HepG2 (cell line): ENCODE data around the gene PRSS48. TPM values are rescaled to one million over a fixed set of nuclear protein-coding genes. Genes with fewer than 3 reads are reported as not detected.

Experiments used
- CCDC6 ChIP-seq: sonication (generic); formaldehyde crosslinking; IDR thresholded peaks from 2 replicates; pipeline ENCODE4 v1.8.1; 2022; ENCODE audit warnings: mild to moderate bottlenecking, missing genetic modification reagents, moderate library complexity
- MEIS1 ChIP-seq: sonication (generic); formaldehyde crosslinking; IDR thresholded peaks from 2 replicates; pipeline ENCODE4 v1.9.0; 2021; ENCODE audit warnings: mild to moderate bottlenecking, missing genetic modification reagents, moderate library complexity, borderline replicate concordance
- NPAS2 ChIP-seq: sonication (generic); formaldehyde crosslinking; IDR thresholded peaks from 2 replicates; pipeline ENCODE4 v1.8.0; 2022; ENCODE audit warnings: mild to moderate bottlenecking, missing genetic modification reagents, borderline replicate concordance
- PRPF4 ChIP-seq: fragments of 200-400 bp; formaldehyde crosslinking; IDR thresholded peaks from 2 replicates; pipeline ENCODE4 v1.6.1; 2016; ENCODE audit warnings: low read length, low read depth; ENCODE audit not compliant: poor library complexity, severe bottlenecking
- SAFB2 ChIP-seq: sonication (generic); formaldehyde crosslinking; IDR thresholded peaks from 2 replicates; pipeline ENCODE4 v1.5.1; 2020; ENCODE audit warnings: missing genetic modification reagents, low read depth, mild to moderate bottlenecking, borderline replicate concordance
- SRSF9 ChIP-seq: fragments of 200-400 bp; formaldehyde crosslinking; IDR thresholded peaks from 2 replicates; pipeline ENCODE4 v1.6.1; 2018; ENCODE audit warnings: borderline replicate concordance, mild to moderate bottlenecking, low read depth, low read length; ENCODE audit not compliant: insufficient read depth, poor library complexity, severe bottlenecking
- ZNF296 ChIP-seq: sonication (generic); formaldehyde crosslinking; conservative IDR thresholded peaks from 2 replicates; pipeline ENCODE4 v1.5.0; 2020; ENCODE audit warnings: mild to moderate bottlenecking, missing genetic modification reagents
- ZNF530 ChIP-seq: sonication (generic); formaldehyde crosslinking; IDR thresholded peaks from 2 replicates; pipeline ENCODE4 v1.5.0; 2020; ENCODE audit warnings: low read depth, mild to moderate bottlenecking, missing genetic modification reagents
- polyA plus RNA-seq, 8 experiments: library from polyadenylated mRNA; depleted of rRNA in 3 of 8; stranded (reverse) in 7 of 8; unstranded in 1 of 8; fragments of >200 nt; fragmentation: Illumina TruSeq in 4 of 8; extraction: Trizol in 4 of 8; gene quantifications; 2 replicates each; pipeline versions ENCODE4 v1.2.1 to v1.2.3, GENCODE V29; 2011 to 2016; ENCODE audit warnings: low read depth in 4 of 8, missing spikeins in 1 of 8, mixed read lengths in 1 of 8; ENCODE audit not compliant: insufficient read depth in 1 of 8
- total RNA-seq, 5 experiments: library from RNA; depleted of rRNA; stranded (reverse); fragments of >200 nt; fragmentation: Illumina TruSeq; extraction: Trizol; gene quantifications; 2 replicates each; pipeline ENCODE4 v1.2.3, GENCODE V29; 2016; ENCODE audit warnings: low read depth in 1 of 5
- TF ChIP-seq, protein P1 (sequence below), 2 experiments: fragments of 450-650 bp in 1 of 2; sonication (generic) in 1 of 2; formaldehyde crosslinking in 1 of 2; IDR thresholded peaks; 2 replicates each; pipeline versions ENCODE4 v1.6.1 to v1.8.0; 2016 to 2022; ENCODE audit warnings: antibody characterized with exemption in 1 of 2, mild to moderate bottlenecking in 1 of 2, missing genetic modification reagents in 1 of 2
- TF ChIP-seq, protein P2 (sequence below): sonication (generic); formaldehyde crosslinking; IDR thresholded peaks from 2 replicates; pipeline ENCODE4 v1.8.1; 2022; ENCODE audit warnings: mild to moderate bottlenecking, missing genetic modification reagents
- TF ChIP-seq, protein P3 (sequence below): IDR thresholded peaks from 2 replicates; pipeline ENCODE4 v1.6.1; 2016; ENCODE audit warnings: low read depth, borderline replicate concordance
- TF ChIP-seq, protein P4 (sequence below): sonication (generic); formaldehyde crosslinking; IDR thresholded peaks from 2 replicates; pipeline ENCODE4 v1.4.0; 2020; ENCODE audit warnings: missing genetic modification reagents, mild to moderate bottlenecking, borderline replicate concordance
- TF ChIP-seq, protein P5 (sequence below): sonication (generic); formaldehyde crosslinking; conservative IDR thresholded peaks from 2 replicates; pipeline ENCODE4 v1.8.0; 2022; ENCODE audit warnings: low read depth, missing genetic modification reagents
- TF ChIP-seq, protein P6 (sequence below): sonication (generic); formaldehyde crosslinking; IDR thresholded peaks from 2 replicates; pipeline ENCODE4 v1.4.0; 2020; ENCODE audit warnings: mild to moderate bottlenecking, low read depth, missing genetic modification reagents

Gene PRSS48
- total and polyA plus RNA-seq, 2 of the 13 experiments (the other 11 are each of a cell fraction or from before 2014, with no cell fraction given), result not detected

DNA sequence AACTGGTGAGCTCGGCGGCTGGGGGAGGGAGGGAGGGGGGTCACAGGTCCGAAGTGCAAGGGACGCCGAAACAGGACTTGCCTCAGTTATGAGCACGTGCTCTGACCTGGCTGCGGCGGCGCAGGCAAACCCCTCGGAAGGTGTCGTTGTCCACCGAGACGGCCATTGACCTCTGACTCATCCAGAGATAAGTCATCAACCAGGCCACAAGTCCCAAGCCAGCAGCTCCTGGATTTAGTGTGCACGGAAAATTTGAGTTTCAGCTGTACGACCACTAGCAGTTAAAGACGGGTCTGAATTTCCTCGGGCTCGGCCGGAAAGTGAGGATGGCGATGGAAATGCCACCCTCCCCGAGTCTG lies 47.8 kb downstream of the PRSS48 start (continued):
- TF ChIP-seq, protein P1, sequence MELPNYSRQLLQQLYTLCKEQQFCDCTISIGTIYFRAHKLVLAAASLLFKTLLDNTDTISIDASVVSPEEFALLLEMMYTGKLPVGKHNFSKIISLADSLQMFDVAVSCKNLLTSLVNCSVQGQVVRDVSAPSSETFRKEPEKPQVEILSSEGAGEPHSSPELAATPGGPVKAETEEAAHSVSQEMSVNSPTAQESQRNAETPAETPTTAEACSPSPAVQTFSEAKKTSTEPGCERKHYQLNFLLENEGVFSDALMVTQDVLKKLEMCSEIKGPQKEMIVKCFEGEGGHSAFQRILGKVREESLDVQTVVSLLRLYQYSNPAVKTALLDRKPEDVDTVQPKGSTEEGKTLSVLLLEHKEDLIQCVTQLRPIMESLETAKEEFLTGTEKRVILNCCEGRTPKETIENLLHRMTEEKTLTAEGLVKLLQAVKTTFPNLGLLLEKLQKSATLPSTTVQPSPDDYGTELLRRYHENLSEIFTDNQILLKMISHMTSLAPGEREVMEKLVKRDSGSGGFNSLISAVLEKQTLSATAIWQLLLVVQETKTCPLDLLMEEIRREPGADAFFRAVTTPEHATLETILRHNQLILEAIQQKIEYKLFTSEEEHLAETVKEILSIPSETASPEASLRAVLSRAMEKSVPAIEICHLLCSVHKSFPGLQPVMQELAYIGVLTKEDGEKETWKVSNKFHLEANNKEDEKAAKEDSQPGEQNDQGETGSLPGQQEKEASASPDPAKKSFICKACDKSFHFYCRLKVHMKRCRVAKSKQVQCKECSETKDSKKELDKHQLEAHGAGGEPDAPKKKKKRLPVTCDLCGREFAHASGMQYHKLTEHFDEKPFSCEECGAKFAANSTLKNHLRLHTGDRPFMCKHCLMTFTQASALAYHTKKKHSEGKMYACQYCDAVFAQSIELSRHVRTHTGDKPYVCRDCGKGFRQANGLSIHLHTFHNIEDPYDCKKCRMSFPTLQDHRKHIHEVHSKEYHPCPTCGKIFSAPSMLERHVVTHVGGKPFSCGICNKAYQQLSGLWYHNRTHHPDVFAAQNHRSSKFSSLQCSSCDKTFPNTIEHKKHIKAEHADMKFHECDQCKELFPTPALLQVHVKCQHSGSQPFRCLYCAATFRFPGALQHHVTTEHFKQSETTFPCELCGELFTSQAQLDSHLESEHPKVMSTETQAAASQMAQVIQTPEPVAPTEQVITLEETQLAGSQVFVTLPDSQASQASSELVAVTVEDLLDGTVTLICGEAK (IDR thresholded peaks at IDR 0.05), result no peak
- TF ChIP-seq, protein P1 (CRISPR knock-in tag; IDR thresholded peaks at IDR 0.05), result peak; percentile 70; the same call in 1 of the 2 replicates
- TF ChIP-seq CCDC6 (CRISPR knock-in tag), result peak; percentile 93; the same call in 1 of the 2 replicates
- no peak for TF ChIP-seq ZNF530 (CRISPR knock-in tag)
- TF ChIP-seq, protein P2, sequence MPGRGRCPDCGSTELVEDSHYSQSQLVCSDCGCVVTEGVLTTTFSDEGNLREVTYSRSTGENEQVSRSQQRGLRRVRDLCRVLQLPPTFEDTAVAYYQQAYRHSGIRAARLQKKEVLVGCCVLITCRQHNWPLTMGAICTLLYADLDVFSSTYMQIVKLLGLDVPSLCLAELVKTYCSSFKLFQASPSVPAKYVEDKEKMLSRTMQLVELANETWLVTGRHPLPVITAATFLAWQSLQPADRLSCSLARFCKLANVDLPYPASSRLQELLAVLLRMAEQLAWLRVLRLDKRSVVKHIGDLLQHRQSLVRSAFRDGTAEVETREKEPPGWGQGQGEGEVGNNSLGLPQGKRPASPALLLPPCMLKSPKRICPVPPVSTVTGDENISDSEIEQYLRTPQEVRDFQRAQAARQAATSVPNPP (CRISPR knock-in tag), result no peak
- TF ChIP-seq, protein P3, sequence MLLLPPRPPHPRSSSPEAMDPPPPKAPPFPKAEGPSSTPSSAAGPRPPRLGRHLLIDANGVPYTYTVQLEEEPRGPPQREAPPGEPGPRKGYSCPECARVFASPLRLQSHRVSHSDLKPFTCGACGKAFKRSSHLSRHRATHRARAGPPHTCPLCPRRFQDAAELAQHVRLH (CRISPR knock-in tag), result no peak; the same call in 1 of the 2 replicates
- TF ChIP-seq SAFB2 (CRISPR knock-in tag), result peak; percentile 64
- TF ChIP-seq NPAS2 (CRISPR knock-in tag), result no peak
- TF ChIP-seq, protein P4, sequence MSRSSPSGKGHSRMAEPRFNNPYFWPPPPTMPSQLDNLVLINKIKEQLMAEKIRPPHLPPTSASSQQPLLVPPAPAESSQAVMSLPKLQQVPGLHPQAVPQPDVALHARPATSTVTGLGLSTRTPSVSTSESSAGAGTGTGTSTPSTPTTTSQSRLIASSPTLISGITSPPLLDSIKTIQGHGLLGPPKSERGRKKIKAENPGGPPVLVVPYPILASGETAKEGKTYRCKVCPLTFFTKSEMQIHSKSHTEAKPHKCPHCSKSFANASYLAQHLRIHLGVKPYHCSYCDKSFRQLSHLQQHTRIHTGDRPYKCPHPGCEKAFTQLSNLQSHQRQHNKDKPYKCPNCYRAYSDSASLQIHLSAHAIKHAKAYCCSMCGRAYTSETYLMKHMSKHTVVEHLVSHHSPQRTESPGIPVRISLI (CRISPR knock-in tag), result peak; percentile 48; the same call in 1 of the 2 replicates
- TF ChIP-seq PRPF4, result no peak
- TF ChIP-seq, protein P5, sequence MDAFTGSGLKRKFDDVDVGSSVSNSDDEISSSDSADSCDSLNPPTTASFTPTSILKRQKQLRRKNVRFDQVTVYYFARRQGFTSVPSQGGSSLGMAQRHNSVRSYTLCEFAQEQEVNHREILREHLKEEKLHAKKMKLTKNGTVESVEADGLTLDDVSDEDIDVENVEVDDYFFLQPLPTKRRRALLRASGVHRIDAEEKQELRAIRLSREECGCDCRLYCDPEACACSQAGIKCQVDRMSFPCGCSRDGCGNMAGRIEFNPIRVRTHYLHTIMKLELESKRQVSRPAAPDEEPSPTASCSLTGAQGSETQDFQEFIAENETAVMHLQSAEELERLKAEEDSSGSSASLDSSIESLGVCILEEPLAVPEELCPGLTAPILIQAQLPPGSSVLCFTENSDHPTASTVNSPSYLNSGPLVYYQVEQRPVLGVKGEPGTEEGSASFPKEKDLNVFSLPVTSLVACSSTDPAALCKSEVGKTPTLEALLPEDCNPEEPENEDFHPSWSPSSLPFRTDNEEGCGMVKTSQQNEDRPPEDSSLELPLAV (CRISPR knock-in tag), result no peak
- no peak for TF ChIP-seq ZNF296 (CRISPR knock-in tag)
- TF ChIP-seq MEIS1 (CRISPR knock-in tag), result 0 out of 2 replicates have a peak, but pooled peaks have one; percentile 22
- TF ChIP-seq, protein P6, sequence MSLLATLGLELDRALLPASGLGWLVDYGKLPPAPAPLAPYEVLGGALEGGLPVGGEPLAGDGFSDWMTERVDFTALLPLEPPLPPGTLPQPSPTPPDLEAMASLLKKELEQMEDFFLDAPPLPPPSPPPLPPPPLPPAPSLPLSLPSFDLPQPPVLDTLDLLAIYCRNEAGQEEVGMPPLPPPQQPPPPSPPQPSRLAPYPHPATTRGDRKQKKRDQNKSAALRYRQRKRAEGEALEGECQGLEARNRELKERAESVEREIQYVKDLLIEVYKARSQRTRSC (CRISPR knock-in tag), result 0 out of 2 replicates have a peak, but pooled peaks have one; percentile 67
- TF ChIP-seq SRSF9, result no peak
